ENCODE data around the gene RAB30. TPM values are rescaled to one million over a fixed set of nuclear protein-coding genes. Genes with fewer than 3 reads are reported as not detected.

RAB30 gene
- total and polyA plus RNA-seq, 9 of the 15 experiments (the other 6 are each of a cell fraction or from before 2014, with no cell fraction given) = 0.29 to 1.3 (median 1.0) TPM

DNA sequence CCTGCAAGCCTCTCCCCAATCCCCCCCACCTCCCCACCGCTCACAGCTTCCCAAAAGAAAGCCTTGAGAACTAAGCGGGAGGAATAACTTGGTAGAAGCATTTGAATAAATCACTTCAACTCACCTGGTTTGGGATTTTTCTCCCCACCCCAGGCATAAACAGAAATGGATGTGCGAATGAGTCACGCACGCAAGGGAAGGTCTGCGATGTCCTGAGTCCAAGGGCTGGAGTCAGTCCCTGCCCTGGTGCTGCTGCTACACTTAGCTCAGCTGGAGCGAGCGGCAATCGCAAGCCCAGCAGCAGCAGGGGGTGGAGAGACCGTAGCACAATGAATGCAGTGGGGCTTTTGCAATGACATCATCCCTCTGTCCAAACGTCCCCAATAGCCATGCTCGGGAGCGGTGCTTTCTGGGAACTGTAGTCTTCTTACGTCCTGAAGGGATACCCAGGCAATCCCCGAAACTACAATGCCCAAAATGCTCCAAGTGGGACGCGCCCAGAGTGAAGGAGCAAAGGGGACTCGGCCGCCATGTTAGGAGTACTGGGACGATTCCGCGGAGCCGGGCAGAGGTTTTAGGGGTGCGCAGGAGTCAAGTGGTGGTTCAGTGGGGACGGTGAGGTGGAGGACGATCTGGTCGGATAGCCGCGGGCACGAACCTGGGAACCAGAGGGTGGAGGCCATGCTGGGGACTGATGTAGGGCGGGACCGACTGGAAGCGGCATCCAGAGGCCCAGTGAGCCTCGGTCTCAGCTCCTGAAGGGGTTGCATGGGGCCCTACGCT is at the start of gene RAB30 (continued):
- TF ChIP-seq, protein P1, sequence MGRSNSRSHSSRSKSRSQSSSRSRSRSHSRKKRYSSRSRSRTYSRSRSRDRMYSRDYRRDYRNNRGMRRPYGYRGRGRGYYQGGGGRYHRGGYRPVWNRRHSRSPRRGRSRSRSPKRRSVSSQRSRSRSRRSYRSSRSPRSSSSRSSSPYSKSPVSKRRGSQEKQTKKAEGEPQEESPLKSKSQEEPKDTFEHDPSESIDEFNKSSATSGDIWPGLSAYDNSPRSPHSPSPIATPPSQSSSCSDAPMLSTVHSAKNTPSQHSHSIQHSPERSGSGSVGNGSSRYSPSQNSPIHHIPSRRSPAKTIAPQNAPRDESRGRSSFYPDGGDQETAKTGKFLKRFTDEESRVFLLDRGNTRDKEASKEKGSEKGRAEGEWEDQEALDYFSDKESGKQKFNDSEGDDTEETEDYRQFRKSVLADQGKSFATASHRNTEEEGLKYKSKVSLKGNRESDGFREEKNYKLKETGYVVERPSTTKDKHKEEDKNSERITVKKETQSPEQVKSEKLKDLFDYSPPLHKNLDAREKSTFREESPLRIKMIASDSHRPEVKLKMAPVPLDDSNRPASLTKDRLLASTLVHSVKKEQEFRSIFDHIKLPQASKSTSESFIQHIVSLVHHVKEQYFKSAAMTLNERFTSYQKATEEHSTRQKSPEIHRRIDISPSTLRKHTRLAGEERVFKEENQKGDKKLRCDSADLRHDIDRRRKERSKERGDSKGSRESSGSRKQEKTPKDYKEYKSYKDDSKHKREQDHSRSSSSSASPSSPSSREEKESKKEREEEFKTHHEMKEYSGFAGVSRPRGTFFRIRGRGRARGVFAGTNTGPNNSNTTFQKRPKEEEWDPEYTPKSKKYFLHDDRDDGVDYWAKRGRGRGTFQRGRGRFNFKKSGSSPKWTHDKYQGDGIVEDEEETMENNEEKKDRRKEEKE (IDR thresholded peaks at IDR 0.05; ENCODE audit: borderline replicate concordance in 1 of 2, control insufficient read depth in 1 of 2, low read depth in 2 of 2, low read length in 1 of 2) = peak in 1 of 2 experiments; percentile 21; a peak in 1 of 4 replicates
- TF ChIP-seq, protein P2, sequence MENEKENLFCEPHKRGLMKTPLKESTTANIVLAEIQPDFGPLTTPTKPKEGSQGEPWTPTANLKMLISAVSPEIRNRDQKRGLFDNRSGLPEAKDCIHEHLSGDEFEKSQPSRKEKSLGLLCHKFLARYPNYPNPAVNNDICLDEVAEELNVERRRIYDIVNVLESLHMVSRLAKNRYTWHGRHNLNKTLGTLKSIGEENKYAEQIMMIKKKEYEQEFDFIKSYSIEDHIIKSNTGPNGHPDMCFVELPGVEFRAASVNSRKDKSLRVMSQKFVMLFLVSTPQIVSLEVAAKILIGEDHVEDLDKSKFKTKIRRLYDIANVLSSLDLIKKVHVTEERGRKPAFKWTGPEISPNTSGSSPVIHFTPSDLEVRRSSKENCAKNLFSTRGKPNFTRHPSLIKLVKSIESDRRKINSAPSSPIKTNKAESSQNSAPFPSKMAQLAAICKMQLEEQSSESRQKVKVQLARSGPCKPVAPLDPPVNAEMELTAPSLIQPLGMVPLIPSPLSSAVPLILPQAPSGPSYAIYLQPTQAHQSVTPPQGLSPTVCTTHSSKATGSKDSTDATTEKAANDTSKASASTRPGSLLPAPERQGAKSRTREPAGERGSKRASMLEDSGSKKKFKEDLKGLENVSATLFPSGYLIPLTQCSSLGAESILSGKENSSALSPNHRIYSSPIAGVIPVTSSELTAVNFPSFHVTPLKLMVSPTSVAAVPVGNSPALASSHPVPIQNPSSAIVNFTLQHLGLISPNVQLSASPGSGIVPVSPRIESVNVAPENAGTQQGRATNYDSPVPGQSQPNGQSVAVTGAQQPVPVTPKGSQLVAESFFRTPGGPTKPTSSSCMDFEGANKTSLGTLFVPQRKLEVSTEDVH (IDR thresholded peaks at IDR 0.05; ENCODE audit: low read depth, partially characterized antibody) = peak; percentile 16
- TF ChIP-seq RBFOX2 (IDR thresholded peaks at IDR 0.05; ENCODE audit: low read depth, low read length) = peak; percentile 97
- peak; percentile 74; the same call in 1 of the 2 replicates for TF ChIP-seq NR2F6 (CRISPR knock-in tag; IDR thresholded peaks at IDR 0.05)
- TF ChIP-seq XRCC5 (IDR thresholded peaks at IDR 0.05; ENCODE audit: low read depth, low read length) = 0 out of 2 replicates have a peak, but pooled peaks have one; percentile 16
- no peak for TF ChIP-seq SMARCC2 (IDR thresholded peaks at IDR 0.05; ENCODE audit: low read depth)
- TF ChIP-seq SNAPC5 (CRISPR knock-in tag; IDR thresholded peaks at IDR 0.05) = no peak
- TF ChIP-seq, protein P3, sequence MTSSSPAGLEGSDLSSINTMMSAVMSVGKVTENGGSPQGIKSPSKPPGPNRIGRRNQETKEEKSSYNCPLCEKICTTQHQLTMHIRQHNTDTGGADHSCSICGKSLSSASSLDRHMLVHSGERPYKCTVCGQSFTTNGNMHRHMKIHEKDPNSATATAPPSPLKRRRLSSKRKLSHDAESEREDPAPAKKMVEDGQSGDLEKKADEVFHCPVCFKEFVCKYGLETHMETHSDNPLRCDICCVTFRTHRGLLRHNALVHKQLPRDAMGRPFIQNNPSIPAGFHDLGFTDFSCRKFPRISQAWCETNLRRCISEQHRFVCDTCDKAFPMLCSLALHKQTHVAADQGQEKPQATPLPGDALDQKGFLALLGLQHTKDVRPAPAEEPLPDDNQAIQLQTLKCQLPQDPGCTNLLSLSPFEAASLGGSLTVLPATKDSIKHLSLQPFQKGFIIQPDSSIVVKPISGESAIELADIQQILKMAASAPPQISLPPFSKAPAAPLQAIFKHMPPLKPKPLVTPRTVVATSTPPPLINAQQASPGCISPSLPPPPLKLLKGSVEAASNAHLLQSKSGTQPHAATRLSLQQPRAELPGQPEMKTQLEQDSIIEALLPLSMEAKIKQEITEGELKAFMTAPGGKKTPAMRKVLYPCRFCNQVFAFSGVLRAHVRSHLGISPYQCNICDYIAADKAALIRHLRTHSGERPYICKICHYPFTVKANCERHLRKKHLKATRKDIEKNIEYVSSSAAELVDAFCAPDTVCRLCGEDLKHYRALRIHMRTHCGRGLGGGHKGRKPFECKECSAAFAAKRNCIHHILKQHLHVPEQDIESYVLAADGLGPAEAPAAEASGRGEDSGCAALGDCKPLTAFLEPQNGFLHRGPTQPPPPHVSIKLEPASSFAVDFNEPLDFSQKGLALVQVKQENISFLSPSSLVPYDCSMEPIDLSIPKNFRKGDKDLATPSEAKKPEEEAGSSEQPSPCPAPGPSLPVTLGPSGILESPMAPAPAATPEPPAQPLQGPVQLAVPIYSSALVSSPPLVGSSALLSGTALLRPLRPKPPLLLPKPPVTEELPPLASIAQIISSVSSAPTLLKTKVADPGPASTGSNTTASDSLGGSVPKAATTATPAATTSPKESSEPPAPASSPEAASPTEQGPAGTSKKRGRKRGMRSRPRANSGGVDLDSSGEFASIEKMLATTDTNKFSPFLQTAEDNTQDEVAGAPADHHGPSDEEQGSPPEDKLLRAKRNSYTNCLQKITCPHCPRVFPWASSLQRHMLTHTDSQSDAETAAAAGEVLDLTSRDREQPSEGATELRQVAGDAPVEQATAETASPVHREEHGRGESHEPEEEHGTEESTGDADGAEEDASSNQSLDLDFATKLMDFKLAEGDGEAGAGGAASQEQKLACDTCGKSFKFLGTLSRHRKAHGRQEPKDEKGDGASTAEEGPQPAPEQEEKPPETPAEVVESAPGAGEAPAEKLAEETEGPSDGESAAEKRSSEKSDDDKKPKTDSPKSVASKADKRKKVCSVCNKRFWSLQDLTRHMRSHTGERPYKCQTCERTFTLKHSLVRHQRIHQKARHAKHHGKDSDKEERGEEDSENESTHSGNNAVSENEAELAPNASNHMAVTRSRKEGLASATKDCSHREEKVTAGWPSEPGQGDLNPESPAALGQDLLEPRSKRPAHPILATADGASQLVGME (CRISPR knock-in tag; IDR thresholded peaks at IDR 0.05) = no peak
- peak; percentile 40; the same call in 1 of the 2 replicates for TF ChIP-seq TEAD4 (IDR thresholded peaks at IDR 0.05; ENCODE audit: low read length)
- TF ChIP-seq TEAD4 (CRISPR knock-in tag; IDR thresholded peaks at IDR 0.05; ENCODE audit: borderline replicate concordance) = no peak
